Lower lobe of right lung (tissue), 2 donors: ENCODE data around the gene BORCS8. TPM values are rescaled to one million over a fixed set of nuclear protein-coding genes. Genes with fewer than 3 reads are reported as not detected.

Source experiments
- ATAC-seq, 2 donors: fragments of 200-7000 bp; cut with Tn5 transposase; one replicate each; pipeline ENCODE4 v1.9.1; 2020 to 2022; ENCODE audit warnings: mild to moderate bottlenecking in 2 of 2, moderate library complexity in 2 of 2
- DNase-seq: peaks from one replicate; pipeline ENCODE4 v3.0.0-alpha.2; 2020
- H3K27ac ChIP-seq: fragments of 200-600 bp; one replicate; pipeline ENCODE4 v1.8.0; 2022
- H3K27me3 ChIP-seq: fragments of 200-600 bp; one replicate; pipeline ENCODE4 v1.8.0; 2022; ENCODE audit warnings: low read depth
- H3K36me3 ChIP-seq: fragments of 200-600 bp; one replicate; pipeline ENCODE4 v1.8.0; 2022; ENCODE audit warnings: mild to moderate bottlenecking
- H3K4me1 ChIP-seq: fragments of 200-600 bp; one replicate; pipeline ENCODE4 v1.8.0; 2022
- H3K4me3 ChIP-seq: fragments of 200-600 bp; one replicate; pipeline ENCODE4 v1.8.0; 2022; ENCODE audit warnings: mild to moderate bottlenecking
- H3K9me3 ChIP-seq: fragments of 200-600 bp; one replicate; pipeline ENCODE4 v1.8.0; 2022
- intact Hi-C: fragments of 100-400 bp; cut with DNase I; formaldehyde crosslinking; loops from one replicate; pipeline ENCODE4 v1.11.0; 2022
- total RNA-seq: library from RNA; stranded (reverse); fragmentation: NEBNext Ultra II Directional; extraction: Animal tissue kit (Norgen Biotek cat#: 25700); gene quantifications from one replicate; pipeline ENCODE4 v1.2.1, GENCODE V29; 2021
- TF ChIP-seq, protein P1 (sequence below): fragments of 200-600 bp; IDR thresholded peaks from one replicate; pipeline ENCODE4 v1.8.0; 2022; ENCODE audit warnings: antibody characterized with exemption, mild to moderate bottlenecking
- donor health status: DM: no; HTN: yes; CAD: no; lungs with severe emphysema.

The BORCS8 gene
- total RNA-seq, 1 donor from 2014 or later: 29.4 TPM

GRCh38 chr19:19145281-19145680 lies 46.7 kb downstream of the BORCS8 start:
- no peak overlapping the region for H3K27ac ChIP-seq
- no peak overlapping the region for H3K4me3 ChIP-seq
- intact Hi-C loops: no loop called here
- peak in 1 of 2 donors; percentile 4 for ATAC-seq
- no peaks in the 10 kb centered on the region for H3K9me3 ChIP-seq
- TF ChIP-seq, protein P1, sequence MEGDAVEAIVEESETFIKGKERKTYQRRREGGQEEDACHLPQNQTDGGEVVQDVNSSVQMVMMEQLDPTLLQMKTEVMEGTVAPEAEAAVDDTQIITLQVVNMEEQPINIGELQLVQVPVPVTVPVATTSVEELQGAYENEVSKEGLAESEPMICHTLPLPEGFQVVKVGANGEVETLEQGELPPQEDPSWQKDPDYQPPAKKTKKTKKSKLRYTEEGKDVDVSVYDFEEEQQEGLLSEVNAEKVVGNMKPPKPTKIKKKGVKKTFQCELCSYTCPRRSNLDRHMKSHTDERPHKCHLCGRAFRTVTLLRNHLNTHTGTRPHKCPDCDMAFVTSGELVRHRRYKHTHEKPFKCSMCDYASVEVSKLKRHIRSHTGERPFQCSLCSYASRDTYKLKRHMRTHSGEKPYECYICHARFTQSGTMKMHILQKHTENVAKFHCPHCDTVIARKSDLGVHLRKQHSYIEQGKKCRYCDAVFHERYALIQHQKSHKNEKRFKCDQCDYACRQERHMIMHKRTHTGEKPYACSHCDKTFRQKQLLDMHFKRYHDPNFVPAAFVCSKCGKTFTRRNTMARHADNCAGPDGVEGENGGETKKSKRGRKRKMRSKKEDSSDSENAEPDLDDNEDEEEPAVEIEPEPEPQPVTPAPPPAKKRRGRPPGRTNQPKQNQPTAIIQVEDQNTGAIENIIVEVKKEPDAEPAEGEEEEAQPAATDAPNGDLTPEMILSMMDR: no peak
- H3K27me3 ChIP-seq: no peaks in the 10 kb centered on the region
- H3K4me1 ChIP-seq: no peaks in the 10 kb centered on the region
- DNase-seq: no peak
- peaks cover 33% of the 10 kb centered on the region for H3K36me3 ChIP-seq

- TF ChIP-seq, protein P1: no peak
- peaks cover 5% of the 10 kb centered on the region for H3K4me1 ChIP-seq
- DNase-seq (no peak), ATAC-seq (no peak)
- no peaks in the 10 kb centered on the region for H3K27me3 ChIP-seq
- H3K4me3 ChIP-seq: no peak overlapping the region
- intact Hi-C loops: no loop called here
- peaks cover 10% of the 10 kb centered on the region for H3K36me3 ChIP-seq
- H3K9me3 ChIP-seq: no peaks in the 10 kb centered on the region
- no peak overlapping the region for H3K27ac ChIP-seq
Measured at GRCh38 chr19:19142347-19142746, 49.6 kb downstream of the BORCS8 start.

DNA sequence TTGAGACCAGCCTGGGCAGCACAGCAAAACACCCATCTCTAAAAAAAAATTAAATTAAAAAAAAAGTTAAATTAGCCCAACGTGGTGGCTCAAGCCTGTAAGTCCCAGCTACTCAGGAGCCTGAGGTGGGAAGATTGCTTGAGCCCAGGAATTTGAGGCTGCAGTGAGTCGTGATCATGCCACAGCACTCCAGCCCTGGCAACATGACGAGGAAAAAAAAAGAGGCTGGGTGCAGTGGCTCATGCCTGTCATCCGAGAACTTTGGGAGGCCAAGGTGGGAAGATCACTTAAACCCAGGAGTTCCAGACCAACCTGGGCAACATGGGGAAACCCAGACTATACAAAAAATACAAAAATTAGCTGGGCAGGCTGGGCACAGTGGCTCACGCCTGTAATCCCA lies 51.5 kb downstream of the BORCS8 start:
- TF ChIP-seq, protein P1: no peak
- DNase-seq: no peak
- Histone ChIP-seq H3K27ac (no peak overlapping the region), H3K9me3 (no peaks in the 10 kb centered on the region), H3K27me3 (no peaks in the 10 kb centered on the region), H3K36me3 (no peaks in the 10 kb centered on the region), H3K4me3 (no peak overlapping the region), H3K4me1 (peaks cover 10% of the 10 kb centered on the region)
- ATAC-seq: no peak
- intact Hi-C loops: no loop called here

- H3K4me3 ChIP-seq: no peak overlapping the region
- ATAC-seq (no peak), DNase-seq (no peak)
- H3K4me1 ChIP-seq: peaks cover 10% of the 10 kb centered on the region
- H3K27ac ChIP-seq: no peak overlapping the region
- H3K27me3 ChIP-seq: no peaks in the 10 kb centered on the region
- TF ChIP-seq, protein P1: peak; percentile 7
- no peaks in the 10 kb centered on the region for H3K36me3 ChIP-seq
- H3K9me3 ChIP-seq: no peaks in the 10 kb centered on the region
- intact Hi-C loops: no loop called here
Measured at GRCh38 chr19:19139876-19140229, 52.1 kb downstream of the BORCS8 start.

GRCh38 chr19:19138109-19138981 lies 53.6 kb downstream of the BORCS8 start, which contains the start of gene TMEM161A:
Gene TMEM161A, minus strand, starts transcription at chr19:19138478. Its CDS starts 50 bp downstream, at chr19:19138428.
- peak within 1 kb of the TSS; percentile 85 for H3K4me3 ChIP-seq
- TF ChIP-seq, protein P1: no peak
- DNase-seq (peak; percentile 98), ATAC-seq (peak; percentile 98 to 100)
- H3K4me1 ChIP-seq: peaks cover 10% of the 10 kb centered on the region
- no peaks in the 10 kb centered on the region for H3K27me3 ChIP-seq
- H3K27ac ChIP-seq: peak within 1 kb of the TSS; percentile 83
- no peaks in the 10 kb centered on the region for H3K36me3 ChIP-seq
- intact Hi-C loops: no loop called here
- H3K9me3 ChIP-seq: no peaks in the 10 kb centered on the region
